ENCODE measurements around the gene PLPP1. TPM values are rescaled to one million over a fixed set of nuclear protein-coding genes. Genes with fewer than 3 reads are reported as not detected.

PLPP1 gene
- total RNA-seq, 1 experiment from 2014 or later: 20.2 TPM

DNA sequence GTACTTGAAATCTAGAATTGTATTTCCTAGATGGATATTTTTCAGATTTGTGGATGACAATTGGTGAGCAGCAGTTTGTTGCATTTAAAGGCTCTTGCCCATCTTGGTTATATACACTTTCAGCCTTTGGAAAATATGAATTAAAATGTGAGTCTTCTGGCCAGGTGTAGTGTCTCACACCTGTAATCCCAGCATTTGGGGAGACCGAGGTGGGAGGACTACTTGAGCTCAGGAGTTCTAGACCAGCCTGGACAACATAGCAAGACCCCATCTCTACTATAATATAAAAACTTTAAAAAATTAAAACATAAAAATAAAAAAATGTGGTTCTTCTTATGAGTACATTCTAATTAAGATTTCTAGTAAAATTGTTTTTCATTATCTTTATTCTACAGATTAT lies 125.0 kb downstream of the PLPP1 start:
- CTCF ChIA-PET: interaction anchor here (0.6 kb wide), 2 partner anchors 32 to 230 kb away, joined by 3 to 5 read pairs; no protein-coding TSS in a partner anchor

DNA sequence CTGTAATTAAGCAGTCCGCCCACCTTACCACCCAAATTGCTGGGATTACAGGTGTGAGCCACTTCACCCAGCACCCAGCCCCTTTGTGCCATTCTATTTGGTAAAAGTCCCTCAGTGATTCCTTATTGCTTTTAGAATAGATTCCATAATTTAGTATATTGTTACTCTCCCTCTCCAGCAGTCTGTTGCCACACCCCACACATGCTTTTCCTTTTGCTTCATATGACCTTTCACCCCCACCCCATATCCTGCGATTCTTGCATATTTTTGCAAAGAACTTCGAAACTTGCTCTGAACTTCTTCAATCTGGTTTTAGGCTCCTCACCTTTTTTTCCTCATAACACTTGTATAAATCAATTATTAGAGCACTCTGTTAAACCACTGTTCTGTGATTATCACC lies 126.8 kb downstream of the PLPP1 start:
- no peaks in the 10 kb centered on the region for H3K9me3 Mint-ChIP-seq (ENCODE audit: low read depth, unreplicated experiment)
- BruUV-seq (replicated peaks): no TSS peak
- H3K4me1 Mint-ChIP-seq (ENCODE audit: low read depth, unreplicated experiment): peaks cover 15% of the 10 kb centered on the region
- CTCF ChIA-PET: interaction anchor here (0.7 kb wide), 1 partner anchor 284 kb away, joined by 3 read pairs; no protein-coding TSS in a partner anchor
- intact Hi-C loops (cut with micrococcal nuclease; ENCODE audit: unreplicated experiment): loop anchor here (1.0 to 5.0 kb wide), 3 partner anchors 139 to 284 kb away; partner anchors contain the start of gene CDC20B
- TF ChIP-seq, protein P1, sequence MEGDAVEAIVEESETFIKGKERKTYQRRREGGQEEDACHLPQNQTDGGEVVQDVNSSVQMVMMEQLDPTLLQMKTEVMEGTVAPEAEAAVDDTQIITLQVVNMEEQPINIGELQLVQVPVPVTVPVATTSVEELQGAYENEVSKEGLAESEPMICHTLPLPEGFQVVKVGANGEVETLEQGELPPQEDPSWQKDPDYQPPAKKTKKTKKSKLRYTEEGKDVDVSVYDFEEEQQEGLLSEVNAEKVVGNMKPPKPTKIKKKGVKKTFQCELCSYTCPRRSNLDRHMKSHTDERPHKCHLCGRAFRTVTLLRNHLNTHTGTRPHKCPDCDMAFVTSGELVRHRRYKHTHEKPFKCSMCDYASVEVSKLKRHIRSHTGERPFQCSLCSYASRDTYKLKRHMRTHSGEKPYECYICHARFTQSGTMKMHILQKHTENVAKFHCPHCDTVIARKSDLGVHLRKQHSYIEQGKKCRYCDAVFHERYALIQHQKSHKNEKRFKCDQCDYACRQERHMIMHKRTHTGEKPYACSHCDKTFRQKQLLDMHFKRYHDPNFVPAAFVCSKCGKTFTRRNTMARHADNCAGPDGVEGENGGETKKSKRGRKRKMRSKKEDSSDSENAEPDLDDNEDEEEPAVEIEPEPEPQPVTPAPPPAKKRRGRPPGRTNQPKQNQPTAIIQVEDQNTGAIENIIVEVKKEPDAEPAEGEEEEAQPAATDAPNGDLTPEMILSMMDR (IDR thresholded peaks at IDR 0.05; ENCODE audit: unreplicated experiment): no peak
- H3K27me3 Mint-ChIP-seq (ENCODE audit: unreplicated experiment): no peaks in the 10 kb centered on the region
- H3K36me3 Mint-ChIP-seq (ENCODE audit: insufficient read depth, unreplicated experiment): peaks cover 6% of the 10 kb centered on the region
- DNase-seq: no peak
- peak overlapping the region; percentile 1 for H3K4me3 Mint-ChIP-seq (ENCODE audit: low read depth, unreplicated experiment)
- H3K27ac Mint-ChIP-seq (ENCODE audit: unreplicated experiment): no peak overlapping the region

More for the DNA sequence above, 125.0 kb downstream of the PLPP1 start:
- BruUV-seq (replicated peaks): no TSS peak
- TF ChIP-seq, protein P1 (IDR thresholded peaks at IDR 0.05; ENCODE audit: unreplicated experiment): no peak
- Mint-ChIP-seq H3K9me3 (ENCODE audit: low read depth, unreplicated experiment) (no peaks in the 10 kb centered on the region), H3K36me3 (ENCODE audit: insufficient read depth, unreplicated experiment) (peaks cover 2% of the 10 kb centered on the region), H3K4me1 (ENCODE audit: low read depth, unreplicated experiment) (peaks cover 27% of the 10 kb centered on the region), H3K27ac (ENCODE audit: unreplicated experiment) (no peak overlapping the region), H3K4me3 (ENCODE audit: low read depth, unreplicated experiment) (no peak overlapping the region), H3K27me3 (ENCODE audit: unreplicated experiment) (no peaks in the 10 kb centered on the region)
- no peak for DNase-seq
- intact Hi-C loops (cut with micrococcal nuclease; ENCODE audit: unreplicated experiment): loop anchor here (5.0 kb wide), 2 partner anchors 138 to 237 kb away; partner anchors contain the start of gene CDC20B

DNA sequence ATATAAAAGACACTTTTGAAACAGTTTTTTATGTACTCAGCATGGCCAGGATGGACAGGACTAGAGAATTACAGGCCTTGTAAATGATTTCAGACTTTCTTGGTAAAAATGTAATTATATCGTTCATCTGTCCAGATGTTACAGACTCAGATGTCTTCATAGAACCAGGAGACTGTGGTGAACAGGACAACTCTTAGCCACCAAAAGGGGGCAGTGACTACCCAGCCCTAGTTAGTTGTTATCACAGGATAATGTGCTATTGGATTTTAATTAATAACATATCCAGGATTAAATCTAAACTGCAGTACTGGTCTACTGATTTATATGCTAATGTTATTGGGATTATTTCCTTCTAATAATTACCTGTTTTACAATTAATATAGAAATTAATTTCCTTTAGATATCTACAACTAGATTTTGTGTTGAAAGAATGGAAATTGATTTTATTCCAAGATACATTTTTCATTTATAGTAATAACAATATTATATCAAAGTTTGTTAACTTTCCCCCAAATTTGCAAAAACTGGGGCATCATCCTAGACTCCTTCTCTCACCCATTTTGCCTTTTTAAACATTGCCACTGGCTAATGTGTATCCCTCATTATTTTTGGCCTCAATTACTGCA lies 127.6 kb downstream of the PLPP1 start:
- H3K27me3 Mint-ChIP-seq (ENCODE audit: unreplicated experiment): no peaks in the 10 kb centered on the region
- H3K4me3 Mint-ChIP-seq (ENCODE audit: low read depth, unreplicated experiment): no peak overlapping the region
- no TSS peak for BruUV-seq (replicated peaks)
- H3K36me3 Mint-ChIP-seq (ENCODE audit: insufficient read depth, unreplicated experiment): peaks cover 6% of the 10 kb centered on the region
- no peak overlapping the region for H3K27ac Mint-ChIP-seq (ENCODE audit: unreplicated experiment)
- DNase-seq: peak; percentile 22
- H3K9me3 Mint-ChIP-seq (ENCODE audit: low read depth, unreplicated experiment): no peaks in the 10 kb centered on the region
- TF ChIP-seq, protein P1 (IDR thresholded peaks at IDR 0.05; ENCODE audit: unreplicated experiment): peak; percentile 22
- peaks cover 15% of the 10 kb centered on the region for H3K4me1 Mint-ChIP-seq (ENCODE audit: low read depth, unreplicated experiment)
- intact Hi-C loops (cut with micrococcal nuclease; ENCODE audit: unreplicated experiment): loop anchor here (1.0 to 5.0 kb wide), 3 partner anchors 140 to 285 kb away; partner anchors contain the start of gene CDC20B
- CTCF ChIA-PET: interaction anchor here (0.6 to 1.7 kb wide), 2 partner anchors 270 to 285 kb away, joined by 3 to 6 read pairs; no protein-coding TSS in a partner anchor

DNA sequence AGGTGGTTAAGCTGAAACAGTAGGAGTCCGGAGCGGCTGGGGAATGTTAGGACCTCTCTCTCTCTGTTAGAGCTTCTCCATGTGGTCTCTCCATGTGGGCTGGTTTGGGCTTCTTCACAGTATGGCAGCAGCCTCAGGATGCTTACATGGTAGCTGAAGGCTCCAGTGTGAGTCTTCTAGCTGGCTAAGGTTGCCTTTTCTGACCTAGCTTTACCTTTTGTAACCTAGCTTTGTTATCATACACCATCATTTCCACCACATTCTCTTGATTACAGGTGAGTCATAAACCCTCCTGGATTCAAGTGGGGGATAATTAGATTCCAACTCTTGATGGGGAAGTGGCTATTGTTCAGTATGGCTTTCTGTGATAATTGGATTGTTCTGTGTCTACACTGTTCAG lies 128.5 kb downstream of the PLPP1 start:
- TF ChIP-seq, protein P1 (IDR thresholded peaks at IDR 0.05; ENCODE audit: unreplicated experiment): no peak
- intact Hi-C loops (cut with micrococcal nuclease; ENCODE audit: unreplicated experiment): loop anchor here (5.0 kb wide), 2 partner anchors 141 to 234 kb away; partner anchors contain the start of gene CDC20B
- H3K4me3 Mint-ChIP-seq (ENCODE audit: low read depth, unreplicated experiment): no peak overlapping the region
- BruUV-seq (replicated peaks): no TSS peak
- CTCF ChIA-PET: interaction anchor here (0.6 to 1.7 kb wide), 2 partner anchors 124 to 286 kb away, joined by 3 to 6 read pairs; no protein-coding TSS in a partner anchor
- DNase-seq: no peak
- peaks cover 15% of the 10 kb centered on the region for H3K4me1 Mint-ChIP-seq (ENCODE audit: low read depth, unreplicated experiment)
- H3K9me3 Mint-ChIP-seq (ENCODE audit: low read depth, unreplicated experiment): no peaks in the 10 kb centered on the region
- no peak overlapping the region for H3K27ac Mint-ChIP-seq (ENCODE audit: unreplicated experiment)
- peaks cover 6% of the 10 kb centered on the region for H3K36me3 Mint-ChIP-seq (ENCODE audit: insufficient read depth, unreplicated experiment)
- no peaks in the 10 kb centered on the region for H3K27me3 Mint-ChIP-seq (ENCODE audit: unreplicated experiment)
